ENCODE data around the gene REXO5.
"Not testable (repeated sequence)": the region's sequence is repeated elsewhere in the genome, so short reads cannot be mapped to it uniquely, and the experiment has no call there.

Gene REXO5

GRCh38 chr16:20862162-20862960 lies 56.0 kb downstream of the REXO5 start:
- DNase-seq = no peak
- TF ChIP-seq CTCF (IDR thresholded peaks at IDR 0.05; ENCODE audit: low read depth, low read length) = no peak
- Histone ChIP-seq H3K27me3 (no peaks in the 10 kb centered on the region), H3K4me1 (peaks cover 10% of the 10 kb centered on the region), H3K36me3 (peaks cover 14% of the 10 kb centered on the region; the same call in 1 of the 2 replicates), H3K9me3 (no peaks in the 10 kb centered on the region), H3K4me3 (ENCODE audit: low read depth, low read length) (no peak overlapping the region)

GRCh38 chr16:20864376-20864775 lies 58.0 kb downstream of the REXO5 start:
- not testable (repeated sequence) for DNase-seq; H3K9me3 ChIP-seq; H3K4me3 ChIP-seq (ENCODE audit: low read depth, low read length); H3K27me3 ChIP-seq
- Histone ChIP-seq H3K4me1 (peaks cover 13% of the 10 kb centered on the region), H3K36me3 (peaks cover 14% of the 10 kb centered on the region; the same call in 1 of the 2 replicates)

- TF ChIP-seq CTCF (IDR thresholded peaks at IDR 0.05; ENCODE audit: low read depth, low read length) = no peak
These were observed 59.2 kb downstream of the REXO5 start for GRCh38 chr16:20865420-20866131.

GRCh38 chr16:20866145-20866772 lies 59.9 kb downstream of the REXO5 start:
- H3K4me3 ChIP-seq (ENCODE audit: low read depth, low read length) = no peak overlapping the region
- no peaks in the 10 kb centered on the region for H3K27me3 ChIP-seq
- peaks cover 13% of the 10 kb centered on the region for H3K4me1 ChIP-seq
- no peaks in the 10 kb centered on the region for H3K9me3 ChIP-seq
- DNase-seq = peak; percentile 82
- no peak for TF ChIP-seq CTCF (IDR thresholded peaks at IDR 0.05; ENCODE audit: low read depth, low read length)
- H3K36me3 ChIP-seq = peaks cover 8% of the 10 kb centered on the region; the same call in 1 of the 2 replicates

More at GRCh38 chr16:20865420-20866131, 59.2 kb downstream of the REXO5 start:
- Histone ChIP-seq H3K36me3 (peaks cover 8% of the 10 kb centered on the region; the same call in 1 of the 2 replicates), H3K27me3 (no peaks in the 10 kb centered on the region), H3K9me3 (no peaks in the 10 kb centered on the region), H3K4me3 (ENCODE audit: low read depth, low read length) (no peak overlapping the region), H3K4me1 (peaks cover 13% of the 10 kb centered on the region)
- no peak for DNase-seq

- Histone ChIP-seq H3K4me3 (ENCODE audit: low read depth, low read length) (no peak overlapping the region), H3K4me1 (peaks cover 13% of the 10 kb centered on the region), H3K36me3 (peaks cover 8% of the 10 kb centered on the region; the same call in 1 of the 2 replicates), H3K27me3 (no peaks in the 10 kb centered on the region), H3K9me3 (no peaks in the 10 kb centered on the region)
- TF ChIP-seq CTCF (IDR thresholded peaks at IDR 0.05; ENCODE audit: low read depth, low read length) = no peak
- no peak for DNase-seq
These were observed 60.5 kb downstream of the REXO5 start for GRCh38 chr16:20866801-20867200.

- H3K4me1 ChIP-seq = peaks cover 15% of the 10 kb centered on the region
These were observed 61.3 kb downstream of the REXO5 start for GRCh38 chr16:20867585-20867984.

More at GRCh38 chr16:20867585-20867984, 61.3 kb downstream of the REXO5 start:
- no peak for TF ChIP-seq CTCF (IDR thresholded peaks at IDR 0.05; ENCODE audit: low read depth, low read length)
- no peaks in the 10 kb centered on the region for H3K27me3 ChIP-seq
- DNase-seq = no peak
- no peak overlapping the region for H3K4me3 ChIP-seq (ENCODE audit: low read depth, low read length)
- no peaks in the 10 kb centered on the region for H3K9me3 ChIP-seq
- H3K36me3 ChIP-seq = peaks cover 1% of the 10 kb centered on the region; the same call in 1 of the 2 replicates
